ENCODE data around the gene MAD1L1.

Gene MAD1L1

GRCh38 chr7:2110610-2111396 is 121.9 kb downstream of the MAD1L1 start:
- Histone ChIP-seq H3K36me3 (ENCODE audit: control insufficient read depth, insufficient read depth, low read length) (0 out of 2 replicates have a peak, but pooled peaks cover 7% of the 10 kb centered on the region), H3K4me1 (ENCODE audit: control insufficient read depth, insufficient read depth, low read length) (peaks cover 6% of the 10 kb centered on the region), H3K9me3 (ENCODE audit: control insufficient read depth, insufficient read depth, low read length) (no peaks in the 10 kb centered on the region), H3K27ac (ENCODE audit: low read depth, low read length) (peak overlapping the region; percentile 24), H3K4me3 (ENCODE audit: low read depth, low read length) (no peak overlapping the region), H3K27me3 (ENCODE audit: control insufficient read depth, insufficient read depth, low read length) (no peaks in the 10 kb centered on the region), H3K9ac (ENCODE audit: low read depth, low read length) (no peak overlapping the region)

- Histone ChIP-seq H3K27me3 (ENCODE audit: control insufficient read depth, insufficient read depth, low read length) (no peaks in the 10 kb centered on the region), H3K4me1 (ENCODE audit: control insufficient read depth, insufficient read depth, low read length) (peaks cover 6% of the 10 kb centered on the region), H3K9me3 (ENCODE audit: control insufficient read depth, insufficient read depth, low read length) (no peaks in the 10 kb centered on the region), H3K36me3 (ENCODE audit: control insufficient read depth, insufficient read depth, low read length) (0 out of 2 replicates have a peak, but pooled peaks cover 7% of the 10 kb centered on the region), H3K4me3 (ENCODE audit: low read depth, low read length) (no peak overlapping the region), H3K9ac (ENCODE audit: low read depth, low read length) (no peak overlapping the region), H3K27ac (ENCODE audit: low read depth, low read length) (peak overlapping the region; percentile 24)
Observed at GRCh38 chr7:2109936-2110609, 122.7 kb downstream of the MAD1L1 start.

- Histone ChIP-seq H3K9me3 (ENCODE audit: control insufficient read depth, insufficient read depth, low read length) (no peaks in the 10 kb centered on the region), H3K36me3 (ENCODE audit: control insufficient read depth, insufficient read depth, low read length) (0 out of 2 replicates have a peak, but pooled peaks cover 6% of the 10 kb centered on the region), H3K27ac (ENCODE audit: low read depth, low read length) (peak overlapping the region; percentile 76), H3K4me3 (ENCODE audit: low read depth, low read length) (no peak overlapping the region), H3K4me1 (ENCODE audit: control insufficient read depth, insufficient read depth, low read length) (peaks cover 6% of the 10 kb centered on the region), H3K27me3 (ENCODE audit: control insufficient read depth, insufficient read depth, low read length) (no peaks in the 10 kb centered on the region), H3K9ac (ENCODE audit: low read depth, low read length) (no peak overlapping the region)
Observed at GRCh38 chr7:2109251-2109872, 123.4 kb downstream of the MAD1L1 start.

- no peak overlapping the region for H3K9ac ChIP-seq (ENCODE audit: low read depth, low read length)
- H3K27me3 ChIP-seq (ENCODE audit: control insufficient read depth, insufficient read depth, low read length), result no peaks in the 10 kb centered on the region
- H3K9me3 ChIP-seq (ENCODE audit: control insufficient read depth, insufficient read depth, low read length), result no peaks in the 10 kb centered on the region
- H3K27ac ChIP-seq (ENCODE audit: low read depth, low read length), result peak overlapping the region; percentile 76
- no peaks in the 10 kb centered on the region for H3K36me3 ChIP-seq (ENCODE audit: control insufficient read depth, insufficient read depth, low read length)
- no peak overlapping the region for H3K4me3 ChIP-seq (ENCODE audit: low read depth, low read length)
- H3K4me1 ChIP-seq (ENCODE audit: control insufficient read depth, insufficient read depth, low read length), result peaks cover 9% of the 10 kb centered on the region
Observed at GRCh38 chr7:2108501-2109250, 124.1 kb downstream of the MAD1L1 start.

GRCh38 chr7:2108071-2108455 is 124.7 kb downstream of the MAD1L1 start:
- no peak overlapping the region for H3K4me3 ChIP-seq (ENCODE audit: low read depth, low read length)
- H3K27ac ChIP-seq (ENCODE audit: low read depth, low read length), result peak overlapping the region; percentile 76
- no peaks in the 10 kb centered on the region for H3K9me3 ChIP-seq (ENCODE audit: control insufficient read depth, insufficient read depth, low read length)
- peaks cover 9% of the 10 kb centered on the region for H3K4me1 ChIP-seq (ENCODE audit: control insufficient read depth, insufficient read depth, low read length)
- no peaks in the 10 kb centered on the region for H3K36me3 ChIP-seq (ENCODE audit: control insufficient read depth, insufficient read depth, low read length)
- H3K27me3 ChIP-seq (ENCODE audit: control insufficient read depth, insufficient read depth, low read length), result no peaks in the 10 kb centered on the region
- no peak overlapping the region for H3K9ac ChIP-seq (ENCODE audit: low read depth, low read length)

GRCh38 chr7:2107386-2108070 is 125.2 kb downstream of the MAD1L1 start:
- H3K9ac ChIP-seq (ENCODE audit: low read depth, low read length), result no peak overlapping the region

GRCh38 chr7:2106924-2107323 is 125.8 kb downstream of the MAD1L1 start:
- Histone ChIP-seq H3K9ac (ENCODE audit: low read depth, low read length) (no peak overlapping the region), H3K27me3 (ENCODE audit: control insufficient read depth, insufficient read depth, low read length) (no peaks in the 10 kb centered on the region), H3K36me3 (ENCODE audit: control insufficient read depth, insufficient read depth, low read length) (no peaks in the 10 kb centered on the region), H3K9me3 (ENCODE audit: control insufficient read depth, insufficient read depth, low read length) (no peaks in the 10 kb centered on the region), H3K4me3 (ENCODE audit: low read depth, low read length) (no peak overlapping the region), H3K4me1 (ENCODE audit: control insufficient read depth, insufficient read depth, low read length) (peaks cover 9% of the 10 kb centered on the region), H3K27ac (ENCODE audit: low read depth, low read length) (no peak overlapping the region)

More at GRCh38 chr7:2107386-2108070, 125.2 kb downstream of the MAD1L1 start:
- Histone ChIP-seq H3K4me1 (ENCODE audit: control insufficient read depth, insufficient read depth, low read length) (peaks cover 9% of the 10 kb centered on the region), H3K4me3 (ENCODE audit: low read depth, low read length) (no peak overlapping the region), H3K36me3 (ENCODE audit: control insufficient read depth, insufficient read depth, low read length) (no peaks in the 10 kb centered on the region), H3K27me3 (ENCODE audit: control insufficient read depth, insufficient read depth, low read length) (no peaks in the 10 kb centered on the region), H3K9me3 (ENCODE audit: control insufficient read depth, insufficient read depth, low read length) (no peaks in the 10 kb centered on the region), H3K27ac (ENCODE audit: low read depth, low read length) (no peak overlapping the region)

GRCh38 chr7:2106440-2106839 is 126.3 kb downstream of the MAD1L1 start:
- Histone ChIP-seq H3K36me3 (ENCODE audit: control insufficient read depth, insufficient read depth, low read length) (no peaks in the 10 kb centered on the region), H3K27ac (ENCODE audit: low read depth, low read length) (no peak overlapping the region), H3K9me3 (ENCODE audit: control insufficient read depth, insufficient read depth, low read length) (no peaks in the 10 kb centered on the region), H3K27me3 (ENCODE audit: control insufficient read depth, insufficient read depth, low read length) (no peaks in the 10 kb centered on the region), H3K9ac (ENCODE audit: low read depth, low read length) (no peak overlapping the region), H3K4me1 (ENCODE audit: control insufficient read depth, insufficient read depth, low read length) (peaks cover 9% of the 10 kb centered on the region), H3K4me3 (ENCODE audit: low read depth, low read length) (no peak overlapping the region)

- H3K4me3 ChIP-seq (ENCODE audit: low read depth, low read length), result no peak overlapping the region
- no peaks in the 10 kb centered on the region for H3K27me3 ChIP-seq (ENCODE audit: control insufficient read depth, insufficient read depth, low read length)
- no peaks in the 10 kb centered on the region for H3K9me3 ChIP-seq (ENCODE audit: control insufficient read depth, insufficient read depth, low read length)
- H3K4me1 ChIP-seq (ENCODE audit: control insufficient read depth, insufficient read depth, low read length), result peaks cover 9% of the 10 kb centered on the region
- H3K36me3 ChIP-seq (ENCODE audit: control insufficient read depth, insufficient read depth, low read length), result no peaks in the 10 kb centered on the region
- H3K27ac ChIP-seq (ENCODE audit: low read depth, low read length), result no peak overlapping the region
- no peak overlapping the region for H3K9ac ChIP-seq (ENCODE audit: low read depth, low read length)
Observed at GRCh38 chr7:2105917-2106316, 126.8 kb downstream of the MAD1L1 start.

GRCh38 chr7:2105280-2105679 is 127.5 kb downstream of the MAD1L1 start:
- Histone ChIP-seq H3K9ac (ENCODE audit: low read depth, low read length) (no peak overlapping the region), H3K27me3 (ENCODE audit: control insufficient read depth, insufficient read depth, low read length) (no peaks in the 10 kb centered on the region), H3K9me3 (ENCODE audit: control insufficient read depth, insufficient read depth, low read length) (no peaks in the 10 kb centered on the region), H3K36me3 (ENCODE audit: control insufficient read depth, insufficient read depth, low read length) (no peaks in the 10 kb centered on the region), H3K4me3 (ENCODE audit: low read depth, low read length) (no peak overlapping the region), H3K27ac (ENCODE audit: low read depth, low read length) (no peak overlapping the region), H3K4me1 (ENCODE audit: control insufficient read depth, insufficient read depth, low read length) (peaks cover 4% of the 10 kb centered on the region; the same call in 1 of the 2 replicates)
